ENCODE measurements around the gene RGP1.

Gene RGP1

GRCh38 chr9:35718721-35719511, 30.2 kb upstream of the RGP1 start:
- TF ChIP-seq TAF1 (IDR thresholded peaks at IDR 0.05; ENCODE audit: low read depth, low read length): no peak
- TF ChIP-seq POLR2AphosphoS5 (IDR thresholded peaks at IDR 0.05; ENCODE audit: low read depth, low read length): no peak
- no peak for TF ChIP-seq POLR2A (IDR thresholded peaks at IDR 0.05; ENCODE audit: low read depth, low read length)
- TF ChIP-seq POU2F2 (IDR thresholded peaks at IDR 0.05; ENCODE audit: low read depth, low read length): no peak
- no peak for TF ChIP-seq PAX5 (IDR thresholded peaks at IDR 0.05; ENCODE audit: insufficient read depth, low read length, severe bottlenecking)
- TF ChIP-seq SPI1 (IDR thresholded peaks at IDR 0.05; ENCODE audit: low read depth, low read length): no peak
- FAIRE-seq (peak; percentile 71), DNase-seq (ENCODE audit: insufficient read length, low spot score) (no peak)

GRCh38 chr9:35719546-35719945, 29.5 kb upstream of the RGP1 start:
- FAIRE-seq (no peak), DNase-seq (ENCODE audit: insufficient read length, low spot score) (no peak)
- no peak for TF ChIP-seq SPI1 (IDR thresholded peaks at IDR 0.05; ENCODE audit: low read depth, low read length)
- no peak for TF ChIP-seq PAX5 (IDR thresholded peaks at IDR 0.05; ENCODE audit: insufficient read depth, low read length, severe bottlenecking)
- no peak for TF ChIP-seq POLR2AphosphoS5 (IDR thresholded peaks at IDR 0.05; ENCODE audit: low read depth, low read length)
- TF ChIP-seq POU2F2 (IDR thresholded peaks at IDR 0.05; ENCODE audit: low read depth, low read length): no peak
- no peak for TF ChIP-seq POLR2A (IDR thresholded peaks at IDR 0.05; ENCODE audit: low read depth, low read length)
- TF ChIP-seq TAF1 (IDR thresholded peaks at IDR 0.05; ENCODE audit: low read depth, low read length): no peak

- no peak for FAIRE-seq
- no peak for DNase-seq (ENCODE audit: insufficient read length, low spot score)
- no peak for TF ChIP-seq TAF1 (IDR thresholded peaks at IDR 0.05; ENCODE audit: low read depth, low read length)
- TF ChIP-seq PAX5 (IDR thresholded peaks at IDR 0.05; ENCODE audit: insufficient read depth, low read length, severe bottlenecking): no peak
Measured at GRCh38 chr9:35723426-35723825, 25.7 kb upstream of the RGP1 start.

- FAIRE-seq (no peak), DNase-seq (ENCODE audit: insufficient read length, low spot score) (no peak)
- TF ChIP-seq POLR2AphosphoS5 (IDR thresholded peaks at IDR 0.05; ENCODE audit: low read depth, low read length) (no peak), SPI1 (IDR thresholded peaks at IDR 0.05; ENCODE audit: low read depth, low read length) (no peak), POLR2A (IDR thresholded peaks at IDR 0.05; ENCODE audit: low read depth, low read length) (no peak), TAF1 (IDR thresholded peaks at IDR 0.05; ENCODE audit: low read depth, low read length) (no peak)
Measured at GRCh38 chr9:35723908-35724307, 25.2 kb upstream of the RGP1 start.

GRCh38 chr9:35725362-35725761, 23.7 kb upstream of the RGP1 start:
- FAIRE-seq (no peak), DNase-seq (ENCODE audit: insufficient read length, low spot score) (no peak)
- TF ChIP-seq PAX5 (IDR thresholded peaks at IDR 0.05; ENCODE audit: insufficient read depth, low read length, severe bottlenecking) (no peak), POU2F2 (IDR thresholded peaks at IDR 0.05; ENCODE audit: low read depth, low read length) (no peak), POLR2A (IDR thresholded peaks at IDR 0.05; ENCODE audit: low read depth, low read length) (no peak), SPI1 (IDR thresholded peaks at IDR 0.05; ENCODE audit: low read depth, low read length) (no peak)

- TF ChIP-seq POU2F2 (IDR thresholded peaks at IDR 0.05; ENCODE audit: low read depth, low read length) (no peak), POLR2AphosphoS5 (IDR thresholded peaks at IDR 0.05; ENCODE audit: low read depth, low read length) (no peak), SPI1 (IDR thresholded peaks at IDR 0.05; ENCODE audit: low read depth, low read length) (peak; percentile 24; the same call in 1 of the 2 replicates)
- DNase-seq (ENCODE audit: insufficient read length, low spot score) (no peak), FAIRE-seq (peak; percentile 60)
Measured at GRCh38 chr9:35726931-35727330, 22.2 kb upstream of the RGP1 start.

- DNase-seq (ENCODE audit: insufficient read length, low spot score): no peak
- TF ChIP-seq POLR2A (IDR thresholded peaks at IDR 0.05; ENCODE audit: low read depth, low read length) (no peak), POU2F2 (IDR thresholded peaks at IDR 0.05; ENCODE audit: low read depth, low read length) (no peak), SPI1 (IDR thresholded peaks at IDR 0.05; ENCODE audit: low read depth, low read length) (no peak), PAX5 (IDR thresholded peaks at IDR 0.05; ENCODE audit: insufficient read depth, low read length, severe bottlenecking) (no peak), POLR2AphosphoS5 (IDR thresholded peaks at IDR 0.05; ENCODE audit: low read depth, low read length) (no peak), TAF1 (IDR thresholded peaks at IDR 0.05; ENCODE audit: low read depth, low read length) (no peak)
- FAIRE-seq: peak; percentile 74
Measured at GRCh38 chr9:35727676-35728040, 21.4 kb upstream of the RGP1 start.

- DNase-seq (ENCODE audit: insufficient read length, low spot score) (no peak), FAIRE-seq (peak; percentile 84)
- peak; percentile 64 for TF ChIP-seq TAF1 (IDR thresholded peaks at IDR 0.05; ENCODE audit: low read depth, low read length)
- peak; percentile 83 for TF ChIP-seq POLR2AphosphoS5 (IDR thresholded peaks at IDR 0.05; ENCODE audit: low read depth, low read length)
- 0 out of 2 replicates have a peak, but pooled peaks have one; percentile 4 for TF ChIP-seq SPI1 (IDR thresholded peaks at IDR 0.05; ENCODE audit: low read depth, low read length)
- peak; percentile 75 for TF ChIP-seq POLR2A (IDR thresholded peaks at IDR 0.05; ENCODE audit: low read depth, low read length)
- TF ChIP-seq PAX5 (IDR thresholded peaks at IDR 0.05; ENCODE audit: insufficient read depth, low read length, severe bottlenecking): no peak
- peak; percentile 52; the same call in 1 of the 2 replicates for TF ChIP-seq POU2F2 (IDR thresholded peaks at IDR 0.05; ENCODE audit: low read depth, low read length)
Measured at GRCh38 chr9:35728041-35728971, 20.8 kb upstream of the RGP1 start.

GRCh38 chr9:35729101-35729500, 20.0 kb upstream of the RGP1 start:
- DNase-seq (ENCODE audit: insufficient read length, low spot score): no peak
- TF ChIP-seq SPI1 (IDR thresholded peaks at IDR 0.05; ENCODE audit: low read depth, low read length): no peak
- no peak for TF ChIP-seq POU2F2 (IDR thresholded peaks at IDR 0.05; ENCODE audit: low read depth, low read length)
- no peak for TF ChIP-seq PAX5 (IDR thresholded peaks at IDR 0.05; ENCODE audit: insufficient read depth, low read length, severe bottlenecking)
- no peak for TF ChIP-seq POLR2AphosphoS5 (IDR thresholded peaks at IDR 0.05; ENCODE audit: low read depth, low read length)
- TF ChIP-seq POLR2A (IDR thresholded peaks at IDR 0.05; ENCODE audit: low read depth, low read length): no peak
- no peak for TF ChIP-seq TAF1 (IDR thresholded peaks at IDR 0.05; ENCODE audit: low read depth, low read length)
- no peak for FAIRE-seq
